Stimulated activated CD8-positive, alpha-beta memory T cell treated with anti-CD3 and anti-CD28 coated beads, Interleukin-15, amount 100 ng/mL, for 1 hour (primary cell): ENCODE measurements around the gene ZSWIM5.
A peak's percentile ranks its signal among the peaks of the same experiment; 100 is the strongest.
"Not testable (repeated sequence)": the region's sequence is repeated elsewhere in the genome, so short reads cannot be mapped to it uniquely, and the experiment has no call there.

Source experiments
- DNase-seq: peaks from one replicate; pipeline ENCODE4 v3.0.0-alpha.2; 2020; ENCODE audit warnings: low read depth

The ZSWIM5 gene

GRCh38 chr1:45205910-45206721, at the start of gene ZSWIM5:
Gene ZSWIM5 (minus strand): TSS chr1:45206605. CDS start chr1:45206350, 255 bp downstream.
- peak; percentile 33 for DNase-seq

DNA sequence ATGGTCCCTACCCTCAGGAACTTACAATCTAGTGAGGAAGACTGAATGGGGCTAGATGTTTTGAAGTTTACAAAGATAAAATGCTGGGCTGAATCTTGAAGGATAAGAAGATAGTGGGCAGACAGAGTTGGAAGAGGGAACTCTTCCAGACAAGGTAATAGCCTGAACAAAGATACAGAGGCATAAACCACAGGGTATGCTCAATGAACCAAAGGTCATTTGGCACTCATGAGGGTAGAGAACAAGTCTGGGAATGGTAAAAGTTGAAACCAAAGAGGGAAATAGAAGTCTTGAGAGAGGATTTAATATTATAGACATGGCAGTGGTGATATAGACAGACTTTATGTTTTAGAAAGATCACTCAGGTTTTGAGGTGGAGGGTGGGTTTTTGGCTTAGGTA, 48.1 kb upstream of the ZSWIM5 start:
- DNase-seq: no peak

GRCh38 chr1:45250544-45250943, 44.1 kb upstream of the ZSWIM5 start:
- no peak for DNase-seq

DNA sequence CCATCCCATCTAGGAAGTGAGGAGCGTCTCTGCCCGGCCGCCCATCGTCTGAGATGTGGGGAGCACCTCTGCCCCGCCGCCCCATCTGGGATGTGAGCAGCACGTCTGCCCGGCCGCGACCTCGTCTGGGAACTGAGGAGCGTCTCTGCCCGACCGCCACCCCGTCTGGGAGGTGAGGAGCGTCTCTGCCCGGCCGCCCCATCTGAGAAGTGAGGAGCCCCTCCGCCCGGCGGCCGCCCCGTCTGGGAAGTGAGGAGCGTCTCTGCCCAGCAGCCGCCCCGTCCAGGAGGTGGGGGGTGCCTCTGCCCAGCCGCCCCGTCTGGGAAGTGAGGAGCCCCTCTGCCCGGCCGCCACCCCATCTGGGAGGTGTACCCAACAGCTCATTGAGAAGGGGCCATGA, 41.6 kb upstream of the ZSWIM5 start:
- not testable (repeated sequence) for DNase-seq

DNA sequence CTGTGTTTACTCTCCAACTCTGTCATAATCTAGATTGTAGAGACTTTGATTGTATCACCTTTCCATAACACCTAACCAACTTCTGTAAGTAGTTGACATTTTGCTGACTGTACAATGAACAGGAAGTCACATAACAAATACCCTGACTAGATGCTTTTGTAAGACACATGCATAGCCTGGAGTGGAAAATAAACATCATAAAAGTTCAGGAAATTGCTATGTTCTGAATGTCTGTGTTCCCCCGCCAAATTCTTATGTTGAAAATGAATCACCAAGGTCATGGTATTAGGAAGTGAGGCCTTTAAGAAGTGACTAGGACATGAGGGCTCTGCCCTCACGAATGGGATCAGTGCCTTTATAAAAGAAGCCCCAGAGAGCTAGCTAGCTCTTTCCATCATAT, 40.4 kb upstream of the ZSWIM5 start:
- no peak for DNase-seq

- not testable (repeated sequence) for DNase-seq
Observed at GRCh38 chr1:45246359-45246758, 40.0 kb upstream of the ZSWIM5 start.

- no peak for DNase-seq
Observed at GRCh38 chr1:45244660-45245059, 38.3 kb upstream of the ZSWIM5 start.

DNA sequence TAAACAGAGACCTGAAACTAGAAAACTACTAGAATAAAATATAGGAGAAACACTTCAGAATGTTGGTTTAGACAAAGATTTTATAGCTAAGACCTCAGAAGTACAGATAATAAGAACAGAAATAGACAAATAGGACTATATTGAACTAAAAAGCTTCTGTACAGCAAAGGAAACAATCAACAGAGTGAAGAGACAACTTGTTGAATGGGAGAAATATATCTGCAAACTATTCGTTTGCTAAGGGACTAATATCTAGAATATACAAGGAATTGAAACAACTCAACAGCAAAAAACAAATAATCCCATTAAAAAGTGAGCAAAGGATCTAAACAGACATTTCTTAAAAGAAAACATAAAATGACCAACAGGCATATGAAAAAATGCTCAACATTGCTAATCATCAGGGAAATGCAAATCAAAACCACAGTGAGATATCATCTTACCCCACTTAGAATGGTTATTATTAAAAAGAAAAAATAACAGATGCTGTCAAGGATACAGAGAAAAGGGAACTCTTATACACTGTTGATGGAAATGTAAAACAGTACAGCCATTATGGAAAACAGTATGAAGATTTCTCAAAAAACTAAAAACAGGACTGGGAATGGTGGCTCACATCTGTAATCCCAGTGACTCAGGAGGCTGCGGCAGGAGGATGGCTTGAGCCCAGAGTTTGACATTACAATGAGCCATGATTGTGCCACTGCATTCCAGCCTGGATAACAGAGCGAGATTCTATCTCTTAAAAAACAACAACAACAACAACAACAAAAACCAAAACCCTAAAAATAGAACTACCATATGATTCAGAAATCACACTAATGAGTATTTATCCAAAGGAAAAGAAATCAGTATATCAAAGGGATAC, 37.3 kb upstream of the ZSWIM5 start:
- no peak for DNase-seq

- DNase-seq: no peak
Observed at GRCh38 chr1:45238846-45239245, 32.4 kb upstream of the ZSWIM5 start.

- DNase-seq: no peak
Observed at GRCh38 chr1:45236136-45236535, 29.7 kb upstream of the ZSWIM5 start.

DNA sequence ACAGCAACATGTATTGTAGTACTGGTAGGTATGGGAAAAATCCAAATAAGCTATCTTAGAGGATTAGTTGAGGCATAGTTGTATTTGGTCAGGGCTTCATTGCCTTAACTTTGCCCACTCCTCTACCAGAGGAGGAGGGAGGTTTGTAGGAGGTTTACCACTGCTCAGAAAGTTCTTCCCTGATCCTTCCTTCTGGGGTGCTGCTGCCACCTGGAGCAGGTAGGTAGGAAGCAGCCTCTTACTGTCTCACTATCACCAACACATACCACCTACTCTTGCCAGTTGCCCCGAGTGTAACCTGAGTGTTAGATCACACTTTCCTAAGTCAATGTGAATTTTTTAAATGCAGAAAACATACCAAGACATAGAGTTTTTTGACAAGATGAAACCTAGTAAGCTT, 24.1 kb upstream of the ZSWIM5 start:
- no peak for DNase-seq

DNA sequence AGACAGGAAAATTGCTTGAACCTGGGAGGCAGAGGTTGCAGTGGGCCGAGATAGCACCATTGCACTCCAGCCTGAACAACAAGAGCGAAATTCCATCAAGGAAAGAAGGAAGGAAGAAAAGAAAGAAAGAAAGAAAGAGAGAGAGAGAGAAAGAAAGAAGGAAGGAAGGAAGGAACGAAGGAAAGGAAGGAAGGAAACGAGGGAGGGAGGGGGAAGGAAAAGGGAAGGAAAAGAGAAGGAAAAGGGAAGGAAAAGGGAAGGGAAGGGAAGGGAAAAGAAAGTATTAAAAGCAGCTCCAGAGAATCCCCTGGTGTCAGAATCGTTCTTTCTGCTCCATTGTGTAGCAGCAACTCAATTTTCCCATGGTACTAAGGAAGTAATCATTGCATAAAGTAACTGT, 19.2 kb upstream of the ZSWIM5 start:
- no peak for DNase-seq

DNA sequence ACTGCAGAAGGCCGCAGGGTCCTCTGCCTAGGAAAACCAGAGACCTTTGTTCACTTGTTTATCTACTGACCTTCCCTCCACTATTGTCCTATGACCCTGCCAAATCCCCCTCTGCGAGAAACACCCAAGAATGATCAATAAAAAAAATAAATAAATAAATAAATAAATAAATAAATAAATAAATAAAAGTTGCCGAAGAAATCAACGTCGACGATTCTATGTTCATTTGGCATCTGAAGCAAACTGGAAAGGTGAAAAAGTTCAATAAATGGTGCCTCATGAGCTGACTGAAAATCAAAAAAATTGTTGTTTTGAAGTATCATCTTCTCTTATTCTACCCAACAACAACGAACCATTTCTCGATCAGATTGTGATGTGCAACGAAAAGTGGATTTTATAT, 17.3 kb upstream of the ZSWIM5 start:
- not testable (repeated sequence) for DNase-seq

DNA sequence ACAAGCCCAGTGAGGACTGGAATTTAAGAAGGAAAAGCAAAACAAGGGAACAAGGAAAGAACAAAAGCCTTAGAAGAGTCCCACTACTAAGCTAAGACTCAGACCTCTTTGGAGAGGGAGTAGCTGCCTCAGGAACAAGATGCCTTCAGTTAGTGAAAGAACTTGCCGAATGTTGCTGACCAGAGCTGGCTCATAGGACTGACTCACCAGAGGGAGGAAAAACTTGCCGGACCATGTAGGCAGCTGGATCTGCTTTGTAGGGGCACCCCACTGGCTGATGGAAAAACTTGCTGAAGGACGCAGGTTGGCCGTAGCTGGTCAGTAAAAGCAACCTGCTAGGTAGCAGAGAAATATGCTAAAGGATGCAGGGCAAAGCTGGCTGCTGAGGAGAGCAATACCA, 15.3 kb upstream of the ZSWIM5 start:
- no peak for DNase-seq

- DNase-seq: no peak
Observed at GRCh38 chr1:45216861-45217260, 10.5 kb upstream of the ZSWIM5 start.

DNA sequence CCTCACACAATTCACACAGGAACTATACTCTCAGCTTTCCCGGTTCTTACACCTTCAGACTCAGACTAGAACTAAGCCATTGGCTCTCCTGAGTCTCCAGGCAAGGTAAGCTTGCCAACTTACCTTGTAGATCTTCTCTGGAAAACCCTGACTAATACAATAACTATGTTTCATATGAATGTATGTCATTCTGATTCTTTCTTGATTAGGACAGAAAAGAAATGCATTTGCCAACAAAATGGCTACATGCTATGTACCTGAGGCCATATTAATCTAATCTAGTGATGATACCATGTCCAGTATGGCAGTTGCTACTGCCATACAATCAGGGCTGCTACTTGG, 9.8 kb upstream of the ZSWIM5 start:
- DNase-seq: no peak

- DNase-seq: no peak
Observed at GRCh38 chr1:45215485-45216199, 9.2 kb upstream of the ZSWIM5 start.

GRCh38 chr1:45213892-45214291, 7.5 kb upstream of the ZSWIM5 start:
- DNase-seq: no peak

GRCh38 chr1:45211076-45211475, 4.7 kb upstream of the ZSWIM5 start:
- no peak for DNase-seq

DNA sequence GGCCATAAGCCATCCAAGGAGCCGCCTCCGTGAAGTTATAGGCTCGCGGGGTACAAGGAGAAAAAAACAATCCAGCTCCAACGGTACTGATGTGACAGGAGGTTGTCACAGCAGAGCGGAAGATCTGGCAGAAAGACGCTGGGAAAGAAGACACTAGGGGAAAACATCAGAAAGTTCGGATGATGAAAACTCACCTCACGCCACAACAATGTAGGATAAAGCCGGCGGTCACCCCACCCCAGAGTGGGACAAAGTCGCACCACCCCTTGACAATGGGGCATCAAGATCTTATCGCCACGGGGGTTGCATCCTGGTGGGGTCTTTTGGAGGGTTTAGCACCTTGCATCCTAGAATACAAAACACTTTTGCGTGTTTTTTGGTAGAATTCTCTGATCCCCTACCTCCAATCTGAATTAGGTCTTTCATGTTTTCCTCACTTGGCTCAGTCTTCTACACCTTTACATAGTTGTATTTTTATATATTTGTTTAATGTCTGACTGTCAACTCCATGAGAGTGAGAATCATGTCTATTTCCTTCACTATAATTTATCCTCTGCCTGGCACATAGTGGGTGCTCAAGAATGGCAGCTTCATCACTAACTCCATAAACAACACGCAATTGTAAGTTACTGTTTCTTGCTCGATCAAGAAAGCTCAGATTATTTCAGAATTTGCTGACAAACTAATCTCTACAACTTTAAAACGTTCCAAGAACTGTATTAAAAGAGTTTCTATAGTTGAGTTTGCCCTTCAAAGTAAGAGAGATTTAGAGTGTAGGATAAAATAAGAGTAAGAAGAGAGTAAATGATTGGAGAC, 611 bp upstream of the ZSWIM5 start:
- no peak for DNase-seq

DNA sequence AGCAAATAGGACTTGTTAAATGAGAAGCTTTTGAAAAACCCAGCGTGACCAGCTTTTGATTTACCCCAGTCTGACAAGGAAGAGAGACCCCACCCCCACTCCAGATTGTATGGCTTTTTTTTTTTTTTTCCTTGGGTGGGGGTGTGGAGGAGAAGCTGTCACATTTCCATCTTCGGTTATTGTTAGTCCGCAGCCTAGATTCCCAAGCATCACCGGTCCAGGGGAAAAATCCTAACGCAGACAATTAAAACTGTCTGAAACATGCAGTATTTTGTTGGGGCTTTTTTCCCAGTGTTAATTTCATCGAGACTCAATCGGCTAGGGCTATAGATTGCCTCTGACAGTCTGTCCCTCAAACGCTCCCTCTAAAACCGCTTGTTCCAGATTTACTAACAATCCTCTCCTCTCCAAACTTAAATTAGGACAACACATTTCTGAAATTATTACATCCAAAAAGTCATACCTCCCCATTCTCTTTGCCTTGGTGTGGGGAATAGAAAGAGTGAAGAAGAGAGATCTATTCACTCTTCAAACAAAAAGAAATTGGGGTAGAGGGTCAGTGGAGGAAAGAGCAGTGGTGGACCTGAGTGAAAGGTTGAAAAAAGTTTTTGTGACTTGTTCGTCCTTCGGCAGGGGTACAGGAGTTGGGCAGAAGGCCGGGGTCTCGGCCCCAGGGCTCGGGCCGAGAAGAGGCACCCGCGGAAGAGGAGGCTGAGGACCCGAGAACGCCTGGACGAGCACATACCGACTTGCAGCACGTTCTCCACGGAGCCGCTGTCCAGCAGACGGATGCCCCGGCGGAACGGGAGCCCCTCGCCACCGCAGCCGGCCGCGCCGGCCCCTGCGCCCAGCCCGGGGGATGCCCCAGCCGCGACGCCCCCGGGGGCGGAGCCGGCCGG, 1.1 kb downstream of the ZSWIM5 start:
- DNase-seq: no peak
